Skeletal muscle satellite cell (primary cell): Measurements from ENCODE around the gene INPP5B.
"Not testable (repeated sequence)": the region's sequence is repeated elsewhere in the genome, so short reads cannot be mapped to it uniquely, and the experiment has no call there.

Source experiments
- H3K27me3 ChIP-seq: 2 replicates; pipeline ENCODE4 v1.7.0; 2013; ENCODE audit warnings: low read length; ENCODE audit not compliant: control insufficient read depth, insufficient read depth
- H3K36me3 ChIP-seq: 2 replicates; pipeline ENCODE4 v1.7.0; 2013; ENCODE audit warnings: mild to moderate bottlenecking, control low read depth, low read length; ENCODE audit not compliant: insufficient read depth
- H3K4me1 ChIP-seq: 2 replicates; pipeline ENCODE4 v1.7.0; 2013; ENCODE audit warnings: low read length; ENCODE audit not compliant: control insufficient read depth, insufficient read depth
- H3K4me2 ChIP-seq: 2 replicates; pipeline ENCODE4 v1.7.0; 2013; ENCODE audit warnings: mild to moderate bottlenecking, low read length
- H3K4me3 ChIP-seq: 2 replicates; pipeline ENCODE4 v1.7.0; 2013; ENCODE audit warnings: low read length
- H3K9ac ChIP-seq: 2 replicates; pipeline ENCODE4 v1.7.0; 2013; ENCODE audit warnings: mild to moderate bottlenecking, low read depth, low read length, moderate library complexity
- H3K9me3 ChIP-seq: replicated peaks from 2 replicates; pipeline ENCODE4 v1.7.0; 2013; ENCODE audit warnings: mild to moderate bottlenecking, control low read depth, low read length

The INPP5B gene

GRCh38 chr1:37926038-37926924 is 20.6 kb downstream of the INPP5B start:
- Histone ChIP-seq H3K4me1 (peaks cover 16% of the 10 kb centered on the region), H3K4me3 (no peak overlapping the region), H3K9ac (no peak overlapping the region), H3K27me3 (no peaks in the 10 kb centered on the region), H3K4me2 (no peak overlapping the region), H3K9me3 (no peaks in the 10 kb centered on the region), H3K36me3 (peaks cover 16% of the 10 kb centered on the region)

- Histone ChIP-seq H3K36me3 (peaks cover 16% of the 10 kb centered on the region), H3K4me2 (no peak overlapping the region), H3K4me1 (peaks cover 7% of the 10 kb centered on the region), H3K9me3 (no peaks in the 10 kb centered on the region), H3K27me3 (no peaks in the 10 kb centered on the region), H3K9ac (no peak overlapping the region), H3K4me3 (no peak overlapping the region)
These were observed 21.5 kb downstream of the INPP5B start for GRCh38 chr1:37925316-37925715.

- Histone ChIP-seq H3K9ac (no peak overlapping the region), H3K36me3 (peaks cover 12% of the 10 kb centered on the region), H3K4me2 (no peak overlapping the region), H3K27me3 (no peaks in the 10 kb centered on the region), H3K4me3 (no peak overlapping the region), H3K9me3 (no peaks in the 10 kb centered on the region), H3K4me1 (peaks cover 4% of the 10 kb centered on the region)
These were observed 23.3 kb downstream of the INPP5B start for GRCh38 chr1:37923551-37923889.

- no peak overlapping the region for H3K9ac ChIP-seq
- H3K27me3 ChIP-seq = no peaks in the 10 kb centered on the region
- H3K4me2 ChIP-seq = no peak overlapping the region
- no peak overlapping the region for H3K4me3 ChIP-seq
- peaks cover 4% of the 10 kb centered on the region for H3K4me1 ChIP-seq
- H3K9me3 ChIP-seq = no peaks in the 10 kb centered on the region
- peaks cover 12% of the 10 kb centered on the region for H3K36me3 ChIP-seq
These were observed 23.9 kb downstream of the INPP5B start for GRCh38 chr1:37922767-37923550.

- H3K4me2 ChIP-seq = no peak overlapping the region
- no peaks in the 10 kb centered on the region for H3K27me3 ChIP-seq
- no peak overlapping the region for H3K4me3 ChIP-seq
- no peak overlapping the region for H3K9ac ChIP-seq
- no peaks in the 10 kb centered on the region for H3K9me3 ChIP-seq
- peaks cover 12% of the 10 kb centered on the region for H3K36me3 ChIP-seq
- no peaks in the 10 kb centered on the region for H3K4me1 ChIP-seq
These were observed 27.6 kb downstream of the INPP5B start for GRCh38 chr1:37919277-37919676.

- H3K27me3 ChIP-seq = no peaks in the 10 kb centered on the region
- no peaks in the 10 kb centered on the region for H3K9me3 ChIP-seq
- H3K4me2 ChIP-seq = no peak overlapping the region
- H3K4me3 ChIP-seq = no peak overlapping the region
- no peak overlapping the region for H3K9ac ChIP-seq
- no peaks in the 10 kb centered on the region for H3K4me1 ChIP-seq
- H3K36me3 ChIP-seq = peaks cover 3% of the 10 kb centered on the region
These were observed 31.3 kb downstream of the INPP5B start for GRCh38 chr1:37915476-37916093.

- peaks cover 3% of the 10 kb centered on the region for H3K36me3 ChIP-seq
- no peaks in the 10 kb centered on the region for H3K9me3 ChIP-seq
- H3K4me2 ChIP-seq = no peak overlapping the region
- H3K4me1 ChIP-seq = no peaks in the 10 kb centered on the region
- no peaks in the 10 kb centered on the region for H3K27me3 ChIP-seq
- no peak overlapping the region for H3K4me3 ChIP-seq
- no peak overlapping the region for H3K9ac ChIP-seq
These were observed 32.0 kb downstream of the INPP5B start for GRCh38 chr1:37914719-37915475.

- not testable (repeated sequence) for H3K4me1 ChIP-seq, H3K4me3 ChIP-seq, H3K4me2 ChIP-seq, H3K9ac ChIP-seq, H3K36me3 ChIP-seq, H3K9me3 ChIP-seq, H3K27me3 ChIP-seq
These were observed 35.4 kb downstream of the INPP5B start for GRCh38 chr1:37911478-37911877.

GRCh38 chr1:37910886-37911285 is 36.0 kb downstream of the INPP5B start:
- not testable (repeated sequence) for H3K4me1 ChIP-seq, H3K27me3 ChIP-seq, H3K4me2 ChIP-seq, H3K4me3 ChIP-seq, H3K9ac ChIP-seq, H3K9me3 ChIP-seq, H3K36me3 ChIP-seq

GRCh38 chr1:37908531-37908930 is 38.3 kb downstream of the INPP5B start:
- H3K9ac ChIP-seq, H3K9me3 ChIP-seq, H3K4me1 ChIP-seq, H3K4me3 ChIP-seq, H3K4me2 ChIP-seq, H3K27me3 ChIP-seq, H3K36me3 ChIP-seq: not testable (repeated sequence)

GRCh38 chr1:37907416-37908125 is 39.3 kb downstream of the INPP5B start:
- H3K4me1 ChIP-seq, H3K36me3 ChIP-seq, H3K4me3 ChIP-seq, H3K9ac ChIP-seq, H3K4me2 ChIP-seq, H3K27me3 ChIP-seq, H3K9me3 ChIP-seq: not testable (repeated sequence)
